Stimulated activated CD8-positive, alpha-beta memory T cell treated with anti-CD3 and anti-CD28 coated beads, Interleukin-4, amount 100 ng/mL, for 48 hours (primary cell): ENCODE results near the gene CYP27C1.
"Not testable (repeated sequence)": the region's sequence is repeated elsewhere in the genome, so short reads cannot be mapped to it uniquely, and the experiment has no call there.

ENCODE experiments used
- DNase-seq: peaks from one replicate; pipeline ENCODE4 v3.0.0-alpha.2; 2020

The CYP27C1 gene

DNA sequence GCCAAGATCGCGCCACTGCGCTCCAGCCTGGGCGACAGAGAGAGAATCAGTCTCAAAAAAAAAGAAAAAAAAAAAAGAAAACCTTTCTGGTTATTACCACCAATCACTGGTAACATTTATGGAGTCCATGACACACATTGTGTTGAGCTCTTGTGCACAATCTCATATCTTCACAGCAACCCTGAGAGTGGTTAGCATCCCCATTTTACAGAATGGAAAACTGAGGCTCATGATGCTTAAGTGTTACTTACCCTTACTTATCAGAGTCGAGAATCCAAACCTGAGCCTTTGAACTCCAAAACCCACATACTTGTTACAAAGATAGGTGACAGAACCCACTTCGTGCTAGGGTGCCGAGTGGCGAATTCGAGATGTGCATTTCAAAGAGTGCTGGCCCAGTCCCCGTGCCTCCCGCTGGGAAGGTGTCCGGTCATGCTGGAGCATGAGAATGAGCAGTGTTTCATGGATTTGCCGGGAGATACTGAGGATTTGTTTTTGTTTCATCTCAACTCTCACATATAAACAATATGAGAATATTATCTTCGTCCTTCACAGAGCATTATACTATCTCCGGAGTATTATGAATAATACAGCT lies 50.9 kb downstream of the CYP27C1 start:
- DNase-seq = no peak

DNA sequence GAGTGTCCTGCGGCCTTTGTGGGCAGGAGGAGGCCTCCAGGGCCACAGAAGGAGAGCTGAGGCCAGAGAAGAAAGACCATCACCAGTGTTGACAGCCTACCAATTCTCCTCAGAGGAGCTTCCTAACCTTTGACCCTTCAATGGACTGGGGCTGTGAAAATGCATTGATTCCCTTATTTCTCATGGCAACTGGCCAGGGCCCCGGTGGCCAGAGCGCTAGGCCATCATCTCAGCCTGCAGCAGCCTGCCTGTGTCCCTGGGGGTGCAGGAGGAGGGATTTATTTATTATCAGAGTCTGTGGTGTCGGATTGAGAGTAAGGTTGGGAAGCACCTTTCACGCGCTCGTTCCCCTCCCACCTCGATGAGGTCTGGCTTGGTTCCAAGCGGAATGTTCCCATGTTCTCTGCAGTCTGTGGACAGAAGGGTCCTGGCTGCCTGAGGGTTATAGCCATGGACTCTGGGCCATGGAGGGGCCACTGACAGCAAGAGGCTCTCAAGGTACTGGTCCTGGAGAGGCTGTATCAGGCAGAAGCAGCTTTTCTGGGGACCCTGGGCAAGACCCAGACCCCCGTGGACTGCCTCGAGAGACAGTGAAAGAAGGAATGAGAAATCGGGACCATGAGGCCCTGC lies 53.8 kb downstream of the CYP27C1 start:
- DNase-seq = peak; percentile 14

DNA sequence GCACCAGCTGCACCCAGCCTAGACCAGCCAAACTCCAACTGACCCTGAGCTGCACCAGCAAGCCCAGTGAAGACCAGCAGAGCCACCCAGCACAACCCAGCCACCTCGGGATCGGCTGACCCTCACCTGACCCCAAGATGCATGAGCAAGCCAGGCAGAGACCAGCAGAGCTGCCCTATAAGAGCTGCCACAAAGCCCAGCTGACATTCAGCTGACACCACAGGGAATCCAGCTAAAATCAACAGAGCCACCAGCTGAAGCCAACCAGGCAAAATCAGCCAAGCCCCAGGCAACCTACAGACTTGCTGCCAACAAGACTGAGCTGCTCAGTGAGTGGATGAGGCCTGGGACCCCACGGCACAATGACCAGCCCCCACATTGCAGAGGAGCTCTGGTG lies 54.6 kb downstream of the CYP27C1 start:
- peak; percentile 10 for DNase-seq

DNA sequence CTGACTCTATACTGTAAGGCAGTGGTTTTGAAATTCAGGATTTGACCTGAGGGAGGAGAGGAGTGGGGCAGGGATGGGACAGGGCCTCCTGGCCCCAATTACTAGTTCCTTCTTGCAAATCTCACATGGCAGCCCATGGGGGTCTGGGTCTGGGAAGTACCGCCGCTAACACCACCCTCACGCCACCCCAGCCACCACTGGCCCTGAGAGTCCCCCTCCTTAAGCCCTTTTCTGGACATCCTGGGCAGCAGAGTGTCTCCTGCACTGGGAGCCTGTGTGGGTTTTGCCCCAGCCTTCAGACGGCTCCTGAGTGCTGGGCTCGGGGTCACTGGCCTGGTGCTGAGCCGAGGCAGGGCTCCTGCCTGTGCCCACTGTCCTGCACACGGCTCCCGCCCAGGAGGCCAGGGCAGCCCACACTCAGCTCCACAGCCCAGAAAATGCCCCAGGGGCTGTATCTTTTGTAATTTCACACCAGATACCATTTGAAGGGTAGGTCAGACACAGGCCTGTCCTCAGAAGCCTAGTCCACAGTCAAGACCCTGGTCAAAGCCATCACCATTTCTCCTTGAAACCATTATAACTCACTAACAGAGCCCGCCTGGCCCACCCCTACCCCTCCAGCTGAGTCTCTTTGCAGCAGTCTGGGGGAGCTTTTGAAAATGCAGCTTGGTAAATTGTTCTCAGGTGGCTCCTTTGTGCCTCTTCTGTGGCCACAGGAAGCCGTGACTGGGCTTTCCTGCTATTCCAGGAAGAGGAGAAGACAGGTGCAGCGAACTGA lies 55.1 kb downstream of the CYP27C1 start:
- DNase-seq = no peak

DNA sequence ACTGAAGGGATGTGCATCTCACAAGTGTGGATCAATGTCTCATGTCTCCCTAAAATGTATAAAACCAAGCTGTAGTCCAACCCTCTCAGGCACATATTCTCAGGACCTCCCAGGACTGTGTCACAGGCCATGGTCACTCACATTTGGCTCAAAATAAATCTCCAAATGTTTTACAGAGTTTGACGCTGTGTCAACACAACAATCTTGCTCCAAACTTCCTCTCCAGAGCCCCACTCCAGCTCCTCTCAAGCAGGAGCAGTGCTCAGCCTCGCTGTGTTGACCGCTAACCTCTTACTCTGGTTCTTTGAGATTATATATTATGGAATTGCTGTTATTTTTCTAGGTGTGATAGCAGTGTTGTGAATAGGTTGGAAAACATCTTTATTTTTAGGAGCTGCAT lies 56.2 kb downstream of the CYP27C1 start:
- no peak for DNase-seq

DNA sequence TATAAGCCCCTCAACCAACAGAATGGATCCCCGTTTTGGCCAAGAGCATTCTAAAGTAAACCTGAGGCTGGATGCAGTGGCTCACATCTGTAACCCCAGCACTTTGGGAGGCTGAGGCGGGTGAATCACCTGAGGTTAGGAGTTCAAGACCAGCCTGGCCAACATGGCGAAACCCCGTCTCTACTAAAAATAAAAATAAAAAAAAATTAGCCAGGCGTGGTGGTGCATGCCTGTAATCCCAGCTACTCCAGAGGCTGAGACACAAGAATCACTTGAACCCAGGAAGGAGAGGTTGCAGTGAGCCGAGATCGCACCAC lies 57.1 kb downstream of the CYP27C1 start:
- DNase-seq = not testable (repeated sequence)

DNA sequence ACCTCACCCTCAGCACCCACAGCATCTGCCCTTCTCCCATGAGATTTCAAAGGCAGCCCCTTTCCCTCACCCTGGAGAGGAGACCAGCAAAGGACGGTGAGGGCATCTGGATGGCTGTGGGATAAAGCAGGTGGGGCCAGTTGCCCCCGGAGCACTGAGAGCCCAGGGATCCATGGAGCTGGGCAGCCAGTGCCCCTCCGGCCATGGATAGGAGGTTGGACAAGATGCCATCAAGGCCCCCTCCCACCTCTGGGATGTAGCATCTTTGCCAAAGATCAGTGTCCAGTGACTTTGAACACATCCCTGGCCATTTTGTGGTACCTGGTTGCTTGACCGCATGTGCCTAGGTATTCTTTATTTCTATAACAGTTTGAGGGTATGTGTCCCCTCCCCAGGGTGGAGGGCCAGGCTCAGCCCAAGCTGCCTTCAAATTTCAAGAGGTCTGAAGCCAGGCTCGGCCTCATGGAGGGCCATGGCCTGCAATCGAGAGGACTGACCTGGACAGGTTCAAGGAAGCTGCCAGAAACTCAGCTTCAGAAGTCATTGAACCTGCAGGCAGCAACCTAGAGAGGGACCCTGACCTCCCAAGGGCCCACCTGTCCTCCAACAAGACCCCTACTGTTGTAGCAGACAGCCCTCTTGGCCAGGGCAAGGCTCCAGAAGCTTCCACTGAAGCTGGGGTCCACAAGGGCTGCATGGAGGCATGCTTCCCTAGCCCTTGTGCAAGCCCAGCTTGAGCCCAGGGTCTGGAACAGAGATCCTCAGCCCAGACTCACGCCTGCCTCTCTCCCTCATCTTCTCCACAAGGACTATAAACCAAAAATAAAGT lies 57.6 kb downstream of the CYP27C1 start:
- DNase-seq = no peak

DNA sequence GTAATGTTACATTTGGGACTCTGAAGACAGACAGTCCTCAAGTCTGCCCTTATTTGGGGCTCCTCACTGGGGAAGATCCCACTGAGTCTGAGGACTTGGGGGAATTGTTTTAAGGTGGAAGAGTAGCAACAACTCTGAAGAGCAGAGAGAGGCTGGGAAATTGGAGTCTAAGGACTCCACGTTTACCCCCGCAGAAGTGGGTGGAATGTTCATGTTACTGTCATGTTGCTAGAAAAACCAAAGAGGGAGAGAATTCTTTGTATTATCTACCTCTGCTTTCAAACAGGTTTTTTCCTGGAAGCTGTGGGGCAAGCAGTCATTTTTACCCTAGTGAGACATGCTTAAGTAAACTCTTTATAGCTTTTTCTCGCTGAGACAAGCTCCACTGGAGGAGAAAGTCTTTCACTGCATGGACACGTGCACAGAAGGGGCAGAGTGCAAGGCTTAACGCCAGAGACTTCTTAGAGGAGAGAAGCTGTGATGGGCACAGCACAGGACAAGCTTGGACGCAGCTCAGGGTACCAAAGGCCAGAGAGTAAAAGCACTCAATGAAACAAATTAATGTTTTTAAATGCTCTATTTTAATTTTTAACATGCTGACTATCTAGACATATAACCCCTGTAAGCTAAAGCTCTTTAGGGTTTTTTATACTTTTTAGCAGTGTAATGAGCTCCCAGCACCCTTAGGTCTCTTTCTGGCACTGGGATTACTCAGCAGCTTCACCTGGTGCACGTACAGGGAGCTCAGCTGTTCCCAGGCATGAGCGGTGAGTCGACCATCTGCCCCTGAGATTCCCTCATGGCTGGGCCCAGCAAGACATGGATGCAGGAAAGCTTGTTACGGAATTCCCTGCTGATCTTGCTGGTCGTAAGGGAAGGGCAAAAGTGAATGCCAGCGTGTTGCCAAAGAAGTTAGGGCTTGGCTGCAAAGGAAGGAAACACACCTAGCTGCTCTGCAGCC lies 58.6 kb downstream of the CYP27C1 start:
- DNase-seq = no peak

DNA sequence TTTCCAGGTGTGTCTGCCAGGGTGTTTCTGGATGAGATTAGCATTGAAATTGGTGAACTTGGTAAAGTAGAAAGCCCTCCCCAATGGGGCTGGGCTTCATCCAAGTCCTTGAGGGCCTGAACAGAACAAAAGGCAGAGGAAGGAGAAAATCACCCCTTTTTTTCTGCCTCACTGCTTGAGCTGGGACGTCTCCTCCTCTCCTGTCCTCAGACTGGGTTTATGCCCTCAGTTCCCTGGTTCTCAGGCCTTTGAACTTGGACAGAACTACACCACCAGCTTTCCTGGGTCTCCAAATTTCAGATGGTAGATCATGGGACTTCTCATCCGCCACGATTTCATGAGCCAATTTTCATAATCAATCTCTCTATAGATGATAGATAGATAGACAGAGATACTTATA lies 59.4 kb downstream of the CYP27C1 start:
- DNase-seq = no peak

DNA sequence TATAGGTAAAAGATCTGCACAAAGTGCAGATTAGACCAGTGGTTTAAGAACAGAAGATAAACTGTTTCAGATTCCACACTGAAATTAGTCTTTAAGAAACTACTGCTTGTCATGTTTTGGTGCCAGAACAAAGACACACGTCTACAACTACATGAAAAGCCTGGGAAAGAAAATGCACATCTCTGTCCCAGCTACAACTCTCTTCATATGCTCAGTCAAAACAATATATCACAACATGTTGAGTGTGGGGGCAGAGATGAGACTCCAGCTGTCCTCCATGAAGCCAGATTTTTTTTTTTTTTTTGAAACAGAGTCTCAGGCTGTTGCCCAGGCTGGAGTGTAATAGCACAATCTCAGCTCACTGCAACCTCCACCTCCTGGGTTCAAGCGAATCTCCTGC lies 60.6 kb downstream of the CYP27C1 start:
- no peak for DNase-seq

DNA sequence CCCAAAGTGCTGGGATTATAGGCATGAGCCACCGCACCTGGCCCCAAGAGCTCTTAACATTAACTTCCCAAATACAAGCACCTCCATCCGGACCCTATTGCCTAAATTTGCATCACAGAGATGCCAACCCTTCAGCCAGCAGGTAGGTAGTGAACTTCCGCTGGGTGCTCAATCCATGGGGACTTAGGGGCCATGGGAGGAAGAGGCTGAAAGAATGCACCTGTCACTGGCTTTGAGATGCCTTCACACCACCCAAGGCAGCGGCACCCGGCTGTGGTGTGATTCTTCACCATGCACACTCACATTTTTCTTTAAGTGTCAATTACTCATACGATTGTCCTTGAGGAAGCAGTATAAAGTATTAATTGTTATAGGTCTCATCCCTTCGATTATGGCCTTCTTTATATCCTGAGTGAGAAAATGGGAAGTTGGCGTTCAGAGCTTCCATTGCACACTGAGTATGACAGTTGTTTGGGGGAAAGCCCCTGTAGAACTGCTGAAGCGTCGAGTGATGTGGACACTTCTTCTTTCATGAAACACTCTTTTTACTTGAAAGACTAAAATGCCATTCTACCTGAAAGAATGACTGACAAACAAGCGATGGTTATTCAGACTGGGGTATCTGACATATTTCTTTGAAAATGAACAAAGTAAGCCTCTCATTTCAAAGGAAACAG lies 61.3 kb downstream of the CYP27C1 start:
- no peak for DNase-seq

DNA sequence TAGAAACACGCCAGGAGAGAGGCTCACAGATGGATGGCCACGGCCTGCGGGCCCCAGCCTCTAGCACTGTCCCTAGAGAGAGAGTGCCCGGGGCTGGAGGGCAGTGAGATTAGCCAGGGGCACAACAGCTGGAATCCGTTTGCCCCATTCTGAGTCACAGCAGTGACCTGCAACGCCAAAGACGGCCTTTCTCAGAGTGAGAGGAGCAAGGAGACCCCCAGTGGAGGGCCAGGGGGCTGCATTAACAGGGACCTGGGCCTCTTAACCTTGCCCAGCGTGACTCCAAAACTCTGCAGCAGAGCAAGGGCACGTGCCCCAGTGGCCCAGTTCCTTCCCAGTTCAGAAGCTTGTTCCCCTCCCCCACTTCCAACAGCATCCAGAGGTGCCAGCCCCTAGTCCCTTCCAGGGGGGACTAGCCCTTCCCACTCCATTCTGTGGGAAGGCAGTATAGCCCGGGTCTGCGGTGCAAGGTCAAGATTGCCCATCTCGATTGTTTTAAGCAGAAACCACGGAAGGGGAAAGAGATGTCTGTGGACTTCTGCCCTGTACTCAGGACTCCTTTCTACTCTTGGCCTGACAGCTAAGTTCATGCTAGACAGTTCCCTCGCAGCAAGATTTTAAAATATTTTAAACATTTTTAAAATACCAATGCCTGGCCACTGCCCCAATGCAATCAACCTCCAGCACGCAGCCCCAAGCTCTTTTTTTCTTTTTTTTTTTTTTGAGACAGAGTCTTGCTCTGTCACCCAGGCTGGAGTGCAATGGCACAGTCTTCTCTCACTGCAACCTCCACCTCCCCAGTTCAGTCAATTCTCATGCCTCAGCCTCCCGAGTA lies 62.2 kb downstream of the CYP27C1 start:
- DNase-seq = no peak

DNA sequence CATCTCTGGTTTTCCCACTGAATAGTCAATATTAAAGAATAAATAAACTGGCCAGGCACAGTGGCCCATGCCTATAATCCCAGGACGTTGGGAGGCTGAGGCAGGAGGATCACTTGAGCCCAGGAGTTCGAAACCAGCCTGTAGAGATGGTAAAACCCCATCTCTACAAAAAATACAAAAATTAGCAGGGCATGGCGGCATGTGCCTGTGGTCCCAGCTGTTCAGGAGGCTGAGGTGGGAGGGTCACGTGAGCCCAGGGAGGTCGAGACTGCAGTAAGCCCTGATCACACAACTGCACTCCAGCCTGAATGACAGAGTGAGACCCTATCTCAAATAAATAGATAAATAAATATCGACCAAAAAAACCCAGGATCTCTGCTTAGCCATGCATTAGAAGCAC lies 63.0 kb downstream of the CYP27C1 start:
- peak; percentile 3 for DNase-seq

DNA sequence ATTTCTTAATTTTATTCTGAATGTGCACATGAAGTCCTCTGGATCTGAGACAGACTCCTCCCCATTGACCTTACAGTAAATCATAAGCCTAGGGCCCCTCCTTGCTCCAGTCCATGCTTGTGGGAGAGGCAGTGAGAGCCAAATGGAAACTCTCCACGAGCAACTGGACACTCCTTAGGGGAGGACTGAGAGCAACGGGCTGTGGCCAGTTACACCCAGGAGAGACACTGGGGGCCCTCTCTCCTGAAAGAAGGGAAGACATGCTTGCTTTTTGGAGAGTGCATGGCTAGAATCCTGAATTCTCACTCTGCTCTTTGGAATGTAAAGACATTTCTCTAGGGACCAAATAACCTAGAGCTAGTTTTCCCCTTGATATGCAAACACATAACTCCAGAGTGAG lies 64.2 kb downstream of the CYP27C1 start:
- no peak for DNase-seq

DNA sequence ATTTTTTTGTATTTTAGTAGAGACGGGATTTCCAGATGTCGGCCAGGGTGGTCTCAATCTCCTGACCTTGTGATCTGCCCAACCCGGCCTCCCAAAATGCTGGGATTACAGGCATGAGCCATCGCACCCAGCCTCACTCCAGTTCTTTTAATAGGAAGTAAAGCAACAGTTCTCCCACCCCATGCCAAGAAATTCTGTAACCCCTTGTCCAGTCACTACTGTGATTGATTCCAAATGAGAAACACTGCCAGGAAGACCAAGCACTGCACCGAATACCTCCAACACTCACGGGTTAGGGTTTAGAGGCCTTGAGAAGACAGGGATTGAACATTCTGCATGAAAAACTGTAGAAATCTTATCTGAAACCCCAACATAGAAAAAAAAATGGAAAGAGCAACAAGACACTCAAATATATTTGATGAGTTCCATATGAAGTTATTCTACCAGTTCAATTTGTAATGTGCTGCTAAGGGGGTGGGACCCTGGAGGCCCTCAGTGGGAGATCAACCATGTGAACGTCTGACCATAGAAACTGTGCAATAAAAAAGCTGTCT lies 65.0 kb downstream of the CYP27C1 start:
- no peak for DNase-seq

DNA sequence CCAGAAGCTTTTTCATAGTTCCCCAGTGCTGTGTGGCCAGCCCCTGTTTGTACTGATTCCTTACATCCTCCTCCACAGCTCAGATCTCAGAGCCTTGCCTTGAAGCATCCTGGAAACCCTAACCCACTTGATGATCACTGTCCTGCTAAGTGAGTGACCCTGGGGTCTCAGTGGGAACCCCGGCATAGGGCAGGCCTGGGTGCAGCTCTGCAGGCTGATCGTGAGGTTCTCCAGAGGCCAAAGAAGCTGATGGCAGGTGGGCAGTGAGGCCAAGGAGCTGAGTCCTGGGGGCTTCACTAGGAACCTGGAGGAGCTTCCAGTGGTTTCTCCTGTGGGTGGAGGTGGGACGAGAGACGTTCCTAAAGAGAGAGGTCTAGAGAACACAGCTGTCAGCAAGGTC lies 65.7 kb downstream of the CYP27C1 start:
- no peak for DNase-seq

DNA sequence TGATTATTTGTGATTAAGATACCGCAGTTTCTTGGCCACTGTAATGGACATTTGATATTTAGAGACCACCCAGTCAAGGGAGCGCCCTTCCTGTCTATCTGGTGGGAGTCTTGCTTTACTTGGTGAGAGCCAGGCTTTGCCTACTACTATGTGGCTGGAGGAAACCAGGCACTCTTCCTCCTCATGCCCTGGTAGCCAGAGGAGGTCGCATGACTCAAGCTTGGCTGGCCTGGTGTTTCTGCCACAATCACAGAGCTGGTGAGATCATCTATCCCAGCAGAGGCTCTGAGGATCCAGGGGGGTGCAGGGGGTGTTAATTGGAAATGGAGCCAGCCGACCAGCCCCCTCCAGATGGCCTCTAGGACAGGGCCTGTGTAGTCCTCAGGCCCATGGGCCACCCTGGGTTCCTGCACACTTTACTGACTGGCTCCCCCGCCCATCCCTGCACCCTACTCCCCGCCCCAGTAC lies 66.4 kb downstream of the CYP27C1 start:
- no peak for DNase-seq

DNA sequence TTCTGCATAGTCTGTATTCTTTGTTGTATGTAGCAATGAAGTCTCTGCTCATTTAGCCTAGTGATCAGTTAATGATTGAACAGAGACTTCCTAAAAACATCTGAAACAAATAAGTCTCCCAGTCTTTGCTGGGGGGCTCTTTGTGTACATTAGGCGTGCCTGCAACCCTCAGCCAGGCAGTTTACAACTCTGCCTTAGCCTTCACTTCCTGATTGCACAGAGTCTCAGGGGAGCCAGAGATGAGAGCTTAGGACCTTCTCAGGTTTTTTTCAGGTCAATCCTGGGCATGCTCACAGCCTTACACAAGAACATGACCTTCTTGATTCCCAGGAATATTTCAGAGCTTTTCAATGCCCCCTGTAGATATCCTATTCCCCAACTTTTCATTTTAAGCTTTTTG lies 69.1 kb downstream of the CYP27C1 start:
- DNase-seq = no peak

DNA sequence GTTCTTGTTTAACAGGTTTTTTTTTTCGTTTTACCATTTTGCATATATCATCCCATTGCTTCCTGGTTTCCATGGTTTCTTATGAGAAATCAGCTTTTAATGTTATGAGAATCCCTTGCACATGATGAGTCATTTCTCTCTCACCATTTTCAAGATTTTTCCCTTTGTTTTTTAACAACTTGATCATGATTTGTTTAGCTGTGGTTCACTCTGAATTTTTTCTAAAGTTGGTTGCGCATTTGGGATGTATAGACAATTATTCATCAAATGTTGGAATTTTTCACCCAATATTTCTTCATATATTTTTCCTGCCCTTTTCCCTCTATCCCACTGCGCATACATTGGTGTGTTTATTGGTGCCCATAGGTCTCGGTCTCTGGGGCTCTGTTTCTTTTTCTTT lies 70.7 kb downstream of the CYP27C1 start:
- no peak for DNase-seq

DNA sequence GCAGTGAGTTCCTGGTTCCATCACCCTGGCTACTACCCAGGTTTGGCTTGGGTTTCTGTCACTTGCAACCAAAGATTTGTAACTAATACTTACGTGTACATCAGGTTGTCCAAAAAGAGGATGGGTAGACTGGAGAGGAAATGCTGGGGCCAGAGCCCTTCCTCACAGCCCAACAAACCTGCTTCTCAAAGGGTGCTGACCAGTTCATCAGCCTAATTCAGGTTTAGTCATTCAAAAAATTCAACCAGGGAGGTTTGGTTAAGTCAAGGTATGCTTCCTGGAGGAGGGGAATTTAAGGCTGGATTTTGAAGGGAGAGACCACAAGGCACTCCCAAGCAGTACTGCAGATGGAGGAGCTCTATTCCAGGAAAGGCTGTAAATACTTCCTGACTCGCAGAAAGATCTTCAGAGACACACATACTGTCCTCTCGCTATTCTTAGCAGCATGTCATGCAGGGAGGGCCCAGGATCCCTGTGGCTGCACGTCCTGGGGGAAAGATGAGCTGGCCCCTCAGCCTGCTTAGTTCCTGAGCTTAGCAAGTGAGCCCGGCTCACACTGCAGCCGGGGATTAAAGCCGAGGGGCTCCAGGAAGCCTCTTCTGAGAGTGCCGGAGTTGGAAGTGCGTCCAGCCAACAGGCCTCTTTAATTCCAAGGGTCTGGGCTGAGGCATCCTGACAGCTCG lies 73.1 kb downstream of the CYP27C1 start:
- no peak for DNase-seq
